A673 (cell line): ENCODE measurements around the gene MSI2. TPM values are rescaled to one million over a fixed set of nuclear protein-coding genes. Genes with fewer than 3 reads are reported as not detected.

Source experiments
- BruUV-seq: library from RNA; stranded (reverse); fragments of 400-500 nt; replicated peaks from 2 replicates; lab custom pipeline; 2021; lab: Mats Ljungman, UMichigan
- CTCF ChIA-PET: fragments of 300-600 bp; sonication (Branson Sonifier 250); formaldehyde crosslinking; loops from one replicate; lab custom pipeline; 2022; ENCODE audit warnings: antibody characterized with exemption; lab: Charles Lee
- POLR2A ChIA-PET: fragments of 300-600 bp; sonication (Branson Sonifier 250); formaldehyde crosslinking; loops from one replicate; lab custom pipeline; 2022; ENCODE audit warnings: antibody characterized with exemption; ENCODE audit not compliant: low non-redundant PET; lab: Charles Lee
- DNase-seq: peaks from one replicate; pipeline ENCODE4 v3.0.0-alpha.2; 2015; ENCODE audit warnings: low spot score
- H3K27ac ChIP-seq: fragments of 200-600 bp; sonication (generic); 2 replicates; pipeline ENCODE4 v1.5.1; 2016; ENCODE audit warnings: mixed run types, low read depth, mild to moderate bottlenecking, mixed read lengths, antibody characterized with exemption, low read length; ENCODE audit not compliant: poor library complexity, severe bottlenecking
- H3K27me3 ChIP-seq: fragments of 200-600 bp; sonication (generic); replicated peaks from 2 replicates; pipeline ENCODE4 v1.6.1; 2017; ENCODE audit warnings: mixed run types, low read depth, mild to moderate bottlenecking, mixed read lengths, antibody characterized with exemption, low read length; ENCODE audit not compliant: insufficient read depth, poor library complexity
- H3K36me3 ChIP-seq: fragments of 200-600 bp; sonication (generic); 2 replicates; pipeline ENCODE4 v1.6.1; 2016; ENCODE audit warnings: mixed run types, mild to moderate bottlenecking, mixed read lengths, antibody characterized with exemption, low read length; ENCODE audit not compliant: insufficient read depth, poor library complexity, severe bottlenecking
- H3K4me1 ChIP-seq: fragments of 200-600 bp; sonication (generic); 2 replicates; pipeline ENCODE4 v1.6.1; 2017; ENCODE audit warnings: mixed run types, mild to moderate bottlenecking, mixed read lengths, antibody characterized with exemption, low read length; ENCODE audit not compliant: insufficient read depth, poor library complexity, severe bottlenecking
- H3K4me3 ChIP-seq: fragments of 200-600 bp; sonication (generic); 2 replicates; pipeline ENCODE4 v1.5.1; 2016; ENCODE audit warnings: low read depth, mixed run types, mild to moderate bottlenecking, mixed read lengths, low read length; ENCODE audit not compliant: poor library complexity, severe bottlenecking
- H3K9me3 ChIP-seq: fragments of 200-600 bp; sonication (generic); 2 replicates; pipeline ENCODE4 v1.6.1; 2016; ENCODE audit warnings: mixed run types, low read depth, mild to moderate bottlenecking, mixed read lengths, antibody characterized with exemption, low read length; ENCODE audit not compliant: poor library complexity, severe bottlenecking
- CTCF ChIP-seq: fragments of 300-800, 200-600 bp; sonication (generic); conservative IDR thresholded peaks from 2 replicates; pipeline ENCODE4 v1.5.1; 2017; ENCODE audit warnings: low read depth, mild to moderate bottlenecking, antibody characterized with exemption, low read length, moderate library complexity, mixed read lengths
- EZH2 ChIP-seq: fragments of 200-600 bp; sonication (generic); IDR thresholded peaks from 2 replicates; pipeline ENCODE4 v1.6.1; 2017; ENCODE audit warnings: borderline replicate concordance, low read depth, mild to moderate bottlenecking, mixed read lengths, antibody characterized with exemption, low read length; ENCODE audit not compliant: poor library complexity, severe bottlenecking
- intact Hi-C: fragments of 100-400 bp; cut with micrococcal nuclease; formaldehyde crosslinking; loops from one replicate; pipeline ENCODE4 v1.10.0; 2022; ENCODE audit not compliant: unreplicated experiment
- total RNA-seq: library from RNA; stranded (reverse); gene quantifications from 2 replicates; pipeline ENCODE4 v1.2.3, GENCODE V29; 2021

The MSI2 gene
- total RNA-seq, 1 experiment from 2014 or later: 108 TPM

- Histone ChIP-seq H3K36me3 (no peaks in the 10 kb centered on the region), H3K27ac (no peak overlapping the region), H3K4me3 (no peak overlapping the region), H3K9me3 (peaks cover 13% of the 10 kb centered on the region), H3K27me3 (no peaks in the 10 kb centered on the region), H3K4me1 (no peaks in the 10 kb centered on the region)
- no peak for DNase-seq
- POLR2A ChIA-PET: no interaction called here
- TF ChIP-seq EZH2 (no peak), CTCF (no peak)
- BruUV-seq: no TSS peak
- CTCF ChIA-PET: no interaction called here
- intact Hi-C loops: no loop called here
These were observed 46.1 kb upstream of the MSI2 start for GRCh38 chr17:57210224-57210553.

- intact Hi-C loops: no loop called here
- POLR2A ChIA-PET: no interaction called here
These were observed 45.3 kb upstream of the MSI2 start for GRCh38 chr17:57210972-57211411.

GRCh38 chr17:57211543-57211942, 44.8 kb upstream of the MSI2 start:
- no peak for TF ChIP-seq EZH2
- TF ChIP-seq CTCF: no peak
- BruUV-seq: no TSS peak
- Histone ChIP-seq H3K27me3 (no peaks in the 10 kb centered on the region), H3K27ac (no peak overlapping the region), H3K36me3 (no peaks in the 10 kb centered on the region), H3K4me1 (no peaks in the 10 kb centered on the region), H3K4me3 (no peak overlapping the region), H3K9me3 (peaks cover 13% of the 10 kb centered on the region)
- CTCF ChIA-PET: no interaction called here
- intact Hi-C loops: no loop called here
- no peak for DNase-seq
- POLR2A ChIA-PET: no interaction called here

More at GRCh38 chr17:57210972-57211411, 45.3 kb upstream of the MSI2 start:
- Histone ChIP-seq H3K4me3 (no peak overlapping the region), H3K9me3 (peaks cover 13% of the 10 kb centered on the region), H3K4me1 (no peaks in the 10 kb centered on the region), H3K27ac (no peak overlapping the region), H3K36me3 (no peaks in the 10 kb centered on the region), H3K27me3 (no peaks in the 10 kb centered on the region)
- CTCF ChIA-PET: no interaction called here
- DNase-seq: no peak
- BruUV-seq: no TSS peak
- TF ChIP-seq EZH2: no peak
- TF ChIP-seq CTCF: no peak
